ENCODE measurements around the gene CASZ1. TPM values are rescaled to one million over a fixed set of nuclear protein-coding genes. Genes with fewer than 3 reads are reported as not detected.

Gene CASZ1
- total RNA-seq, 1 experiment from 2014 or later: 11.1 TPM

DNA sequence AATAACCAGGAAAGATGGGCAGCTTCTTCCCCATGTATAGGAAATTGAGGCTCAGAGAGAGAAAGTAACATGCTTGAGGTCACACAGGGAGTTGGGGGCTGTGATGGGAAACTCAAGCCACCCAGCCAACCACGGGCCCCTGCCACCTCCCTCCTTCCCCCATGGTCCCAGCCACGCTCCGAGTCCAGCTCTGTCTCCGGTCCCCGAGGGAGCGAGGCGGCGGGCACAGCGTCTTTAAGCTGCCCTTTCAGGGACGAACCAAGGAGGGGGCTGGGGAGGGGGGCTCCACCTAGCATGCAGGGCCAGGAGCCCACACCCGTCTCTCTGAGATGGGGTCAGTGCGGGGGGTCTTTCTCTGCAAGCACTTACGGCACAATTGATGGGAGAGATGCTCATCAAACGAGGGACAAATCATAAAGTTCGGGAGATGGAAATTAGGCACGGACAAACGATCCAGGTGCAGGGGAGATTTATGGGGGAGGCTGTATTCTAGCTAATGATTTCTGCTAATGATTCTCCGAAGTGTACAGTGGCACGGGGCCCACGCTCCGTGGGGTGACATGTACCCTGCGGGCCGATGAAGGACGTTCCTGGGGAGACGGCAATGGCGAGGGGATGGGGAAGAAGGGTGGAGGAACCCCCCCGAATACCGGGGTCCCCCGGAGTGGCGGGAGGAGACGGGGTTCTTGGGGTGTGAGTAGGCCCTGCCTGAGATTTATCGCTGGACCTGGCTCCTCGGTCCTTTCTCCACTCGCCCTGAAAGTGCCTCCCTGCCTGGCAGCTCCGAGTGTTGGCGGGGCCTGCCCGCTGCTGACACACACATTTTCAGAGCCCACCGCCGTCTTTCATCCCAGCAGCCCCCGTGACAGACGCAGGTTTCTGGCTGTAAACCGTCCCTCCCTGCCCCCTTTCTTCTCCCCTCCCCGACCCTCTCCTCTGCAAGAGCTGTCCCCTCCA is 31.2 kb upstream of the CASZ1 start:
- POLR2A ChIA-PET: interaction anchor here (0.5 kb wide), 1 partner anchor 31 kb away, joined by 6 read pairs; no protein-coding TSS in a partner anchor
- TF ChIP-seq, protein P1, sequence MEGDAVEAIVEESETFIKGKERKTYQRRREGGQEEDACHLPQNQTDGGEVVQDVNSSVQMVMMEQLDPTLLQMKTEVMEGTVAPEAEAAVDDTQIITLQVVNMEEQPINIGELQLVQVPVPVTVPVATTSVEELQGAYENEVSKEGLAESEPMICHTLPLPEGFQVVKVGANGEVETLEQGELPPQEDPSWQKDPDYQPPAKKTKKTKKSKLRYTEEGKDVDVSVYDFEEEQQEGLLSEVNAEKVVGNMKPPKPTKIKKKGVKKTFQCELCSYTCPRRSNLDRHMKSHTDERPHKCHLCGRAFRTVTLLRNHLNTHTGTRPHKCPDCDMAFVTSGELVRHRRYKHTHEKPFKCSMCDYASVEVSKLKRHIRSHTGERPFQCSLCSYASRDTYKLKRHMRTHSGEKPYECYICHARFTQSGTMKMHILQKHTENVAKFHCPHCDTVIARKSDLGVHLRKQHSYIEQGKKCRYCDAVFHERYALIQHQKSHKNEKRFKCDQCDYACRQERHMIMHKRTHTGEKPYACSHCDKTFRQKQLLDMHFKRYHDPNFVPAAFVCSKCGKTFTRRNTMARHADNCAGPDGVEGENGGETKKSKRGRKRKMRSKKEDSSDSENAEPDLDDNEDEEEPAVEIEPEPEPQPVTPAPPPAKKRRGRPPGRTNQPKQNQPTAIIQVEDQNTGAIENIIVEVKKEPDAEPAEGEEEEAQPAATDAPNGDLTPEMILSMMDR (IDR thresholded peaks at IDR 0.05; ENCODE audit: unreplicated experiment): no peak
- intact Hi-C loops (cut with micrococcal nuclease): no loop called here
- Mint-ChIP-seq H3K27ac (ENCODE audit: low read depth, unreplicated experiment) (no peak overlapping the region), H3K36me3 (ENCODE audit: insufficient read depth, unreplicated experiment) (no peaks in the 10 kb centered on the region), H3K27me3 (ENCODE audit: insufficient read depth, unreplicated experiment) (no peaks in the 10 kb centered on the region), H3K9me3 (ENCODE audit: unreplicated experiment) (no peaks in the 10 kb centered on the region), H3K4me3 (ENCODE audit: unreplicated experiment) (no peak overlapping the region), H3K4me1 (ENCODE audit: insufficient read depth, unreplicated experiment) (peaks cover 48% of the 10 kb centered on the region)
- no TSS peak for BruUV-seq (replicated peaks)
- no peak for DNase-seq (ENCODE audit: unreplicated experiment)
- CTCF ChIA-PET: no interaction called here

DNA sequence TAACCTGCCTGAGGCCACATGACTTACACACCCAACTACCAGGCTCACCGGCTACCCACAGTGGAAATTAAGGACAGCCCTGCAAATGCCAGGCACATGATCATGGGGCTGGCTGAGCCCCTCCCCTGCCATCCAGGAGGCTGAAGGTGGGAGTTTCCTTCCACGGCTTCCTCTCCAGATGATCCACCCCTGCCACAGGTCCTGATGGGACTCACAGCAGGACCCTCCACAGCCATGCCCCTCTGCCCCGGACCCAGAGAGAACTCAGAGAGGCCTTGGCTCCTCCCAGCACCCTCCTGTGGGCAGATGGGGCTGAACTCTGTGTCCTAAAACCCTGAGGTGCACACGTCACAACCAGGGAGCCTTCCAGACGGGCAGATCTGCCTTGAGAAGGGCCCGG is 29.1 kb upstream of the CASZ1 start:
- TF ChIP-seq, protein P1 (IDR thresholded peaks at IDR 0.05; ENCODE audit: unreplicated experiment): no peak
- intact Hi-C loops (cut with micrococcal nuclease): no loop called here
- Mint-ChIP-seq H3K36me3 (ENCODE audit: insufficient read depth, unreplicated experiment) (no peaks in the 10 kb centered on the region), H3K4me3 (ENCODE audit: unreplicated experiment) (peak overlapping the region; percentile 73), H3K9me3 (ENCODE audit: unreplicated experiment) (no peaks in the 10 kb centered on the region), H3K27ac (ENCODE audit: low read depth, unreplicated experiment) (peak overlapping the region; percentile 81), H3K27me3 (ENCODE audit: insufficient read depth, unreplicated experiment) (no peaks in the 10 kb centered on the region), H3K4me1 (ENCODE audit: insufficient read depth, unreplicated experiment) (peaks cover 34% of the 10 kb centered on the region)
- POLR2A ChIA-PET: interaction anchor here (0.7 to 2.9 kb wide), 12 partner anchors 11 to 315 kb away, joined by 3 to 19 read pairs (median 4); partner anchors contain the start of gene CASZ1
- CTCF ChIA-PET: interaction anchor here (0.6 kb wide), 1 partner anchor 122 kb away, joined by 3 read pairs; no protein-coding TSS in a partner anchor
- DNase-seq (ENCODE audit: unreplicated experiment): peak; percentile 80
- BruUV-seq (replicated peaks): no TSS peak

DNA sequence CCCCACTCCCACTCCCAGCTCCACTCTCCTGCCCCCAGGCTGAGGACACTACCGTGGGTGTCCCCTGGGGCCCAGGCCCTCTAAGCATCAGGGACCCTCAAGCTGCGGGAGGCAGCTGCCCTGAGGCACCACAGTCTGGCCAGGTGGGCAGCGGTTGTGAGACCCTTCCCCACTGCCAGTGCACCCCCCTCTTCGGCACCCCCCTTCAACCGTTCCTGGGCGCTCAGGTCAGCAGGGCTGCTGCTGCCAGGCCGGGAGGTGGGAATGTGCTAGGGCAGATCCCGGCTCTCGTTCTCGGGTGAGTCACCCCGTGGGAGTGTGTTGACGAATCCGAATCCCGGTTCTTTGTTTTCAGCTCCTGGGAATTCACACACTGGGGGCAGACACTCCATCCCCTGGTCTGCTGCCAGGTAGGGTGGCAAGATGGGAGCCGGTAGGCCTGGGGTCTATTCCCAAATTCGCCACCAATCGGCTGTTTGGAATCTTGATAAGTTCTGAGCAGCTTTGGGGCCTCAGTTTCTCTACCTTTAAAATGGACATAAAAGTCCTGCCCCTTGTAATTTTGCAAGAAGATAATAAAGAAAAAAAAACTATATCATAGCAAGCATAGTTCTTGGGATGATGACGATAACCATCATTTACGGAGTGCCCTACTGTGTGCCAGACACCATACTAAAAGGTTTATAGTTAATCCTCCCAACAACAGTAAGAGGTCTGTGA is 28.5 kb upstream of the CASZ1 start:
- H3K9me3 Mint-ChIP-seq (ENCODE audit: unreplicated experiment): no peaks in the 10 kb centered on the region
- CTCF ChIA-PET: interaction anchor here (0.6 to 1.0 kb wide), 3 partner anchors 122 to 317 kb away, joined by 3 read pairs; no protein-coding TSS in a partner anchor
- POLR2A ChIA-PET: interaction anchor here (0.5 to 2.9 kb wide), 17 partner anchors 9 to 911 kb away, joined by 3 to 19 read pairs (median 3); partner anchors contain the start of genes AGTRAP, CASZ1 and DFFA
- peak; percentile 97 for DNase-seq (ENCODE audit: unreplicated experiment)
- H3K36me3 Mint-ChIP-seq (ENCODE audit: insufficient read depth, unreplicated experiment): no peaks in the 10 kb centered on the region
- no TSS peak for BruUV-seq (replicated peaks)
- H3K4me1 Mint-ChIP-seq (ENCODE audit: insufficient read depth, unreplicated experiment): peaks cover 29% of the 10 kb centered on the region
- no peaks in the 10 kb centered on the region for H3K27me3 Mint-ChIP-seq (ENCODE audit: insufficient read depth, unreplicated experiment)
- peak overlapping the region; percentile 81 for H3K27ac Mint-ChIP-seq (ENCODE audit: low read depth, unreplicated experiment)
- TF ChIP-seq, protein P1 (IDR thresholded peaks at IDR 0.05; ENCODE audit: unreplicated experiment): no peak
- peak overlapping the region; percentile 73 for H3K4me3 Mint-ChIP-seq (ENCODE audit: unreplicated experiment)
- intact Hi-C loops (cut with micrococcal nuclease): no loop called here

DNA sequence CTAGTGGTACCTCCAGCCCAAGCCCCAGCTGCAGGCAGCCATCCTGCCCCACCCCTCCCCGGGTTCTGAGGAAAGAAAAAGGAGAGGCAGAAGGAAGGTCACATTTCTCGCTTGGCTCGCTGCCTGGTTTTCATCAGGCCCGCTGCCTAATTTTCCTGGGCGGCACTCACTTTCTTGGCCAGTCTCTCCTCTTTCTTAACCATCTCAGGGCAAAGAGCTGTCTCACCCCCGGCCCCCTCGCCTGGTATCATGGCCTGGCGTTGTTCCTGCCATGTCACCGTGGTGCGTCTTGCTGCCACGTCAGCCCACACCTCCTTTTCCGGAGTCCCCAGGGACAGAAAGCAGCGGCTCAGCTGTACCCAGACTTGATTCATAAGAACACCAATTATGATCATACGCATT is 26.6 kb upstream of the CASZ1 start:
- Mint-ChIP-seq H3K4me3 (ENCODE audit: unreplicated experiment) (no peak overlapping the region), H3K36me3 (ENCODE audit: insufficient read depth, unreplicated experiment) (no peaks in the 10 kb centered on the region), H3K27ac (ENCODE audit: low read depth, unreplicated experiment) (no peak overlapping the region), H3K27me3 (ENCODE audit: insufficient read depth, unreplicated experiment) (no peaks in the 10 kb centered on the region), H3K4me1 (ENCODE audit: insufficient read depth, unreplicated experiment) (peaks cover 41% of the 10 kb centered on the region), H3K9me3 (ENCODE audit: unreplicated experiment) (no peaks in the 10 kb centered on the region)
- ChIA-PET POLR2A (interaction anchor here (1.5 to 2.9 kb wide), 4 partner anchors 18 to 78 kb away, joined by 3 to 19 read pairs (median 12); partner anchors contain the start of gene CASZ1), CTCF (interaction anchor here (0.6 kb wide), 3 partner anchors 38 to 323 kb away, joined by 3 read pairs; no protein-coding TSS in a partner anchor)
- no TSS peak for BruUV-seq (replicated peaks)
- DNase-seq (ENCODE audit: unreplicated experiment): peak; percentile 93
- TF ChIP-seq, protein P1 (IDR thresholded peaks at IDR 0.05; ENCODE audit: unreplicated experiment): no peak
- intact Hi-C loops (cut with micrococcal nuclease): no loop called here

All from MCF 10A (cell line).